ENCODE data around the gene SMYD3. TPM values are rescaled to one million over a fixed set of nuclear protein-coding genes. Genes with fewer than 3 reads are reported as not detected.
A peak's percentile ranks its signal among the peaks of the same experiment; 100 is the strongest.
"Not testable (repeated sequence)": the region's sequence is repeated elsewhere in the genome, so short reads cannot be mapped to it uniquely, and the experiment has no call there.

Gene SMYD3
- total RNA-seq, 1 donor from 2014 or later: 8.2 TPM

- intact Hi-C loops (cut with micrococcal nuclease): no loop called here
- DNase-seq (no peak), ATAC-seq (no peak)
These were observed 666.1 kb downstream of the SMYD3 start for GRCh38 chr1:245840971-245841370.

- intact Hi-C loops (cut with micrococcal nuclease): no loop called here
- DNase-seq (no peak), ATAC-seq (no peak)
These were observed 669.4 kb downstream of the SMYD3 start for GRCh38 chr1:245837718-245838117.

GRCh38 chr1:245835386-245835785 is 671.7 kb downstream of the SMYD3 start:
- no peak for DNase-seq
- no peak for ATAC-seq
- intact Hi-C loops (cut with micrococcal nuclease): no loop called here

- ATAC-seq (no peak), DNase-seq (no peak)
- intact Hi-C loops (cut with micrococcal nuclease): no loop called here
These were observed 673.1 kb downstream of the SMYD3 start for GRCh38 chr1:245834002-245834401.

GRCh38 chr1:245832771-245833527 is 674.1 kb downstream of the SMYD3 start:
- no peak for ATAC-seq
- intact Hi-C loops (cut with micrococcal nuclease): no loop called here
- DNase-seq: no peak

- intact Hi-C loops (cut with micrococcal nuclease): no loop called here
- no peak for DNase-seq
- peak; percentile 60 for ATAC-seq
These were observed 675.6 kb downstream of the SMYD3 start for GRCh38 chr1:245831518-245831917.

- ATAC-seq (no peak), DNase-seq (no peak)
- intact Hi-C loops (cut with micrococcal nuclease): loop anchor here (5.0 kb wide), 1 partner anchor 172 kb away; no protein-coding TSS in a partner anchor
These were observed 677.3 kb downstream of the SMYD3 start for GRCh38 chr1:245829826-245830225.

GRCh38 chr1:245829194-245829593 is 677.9 kb downstream of the SMYD3 start:
- intact Hi-C loops (cut with micrococcal nuclease): loop anchor here (5.0 kb wide), 1 partner anchor 173 kb away; no protein-coding TSS in a partner anchor
- DNase-seq (no peak), ATAC-seq (no peak)

GRCh38 chr1:245827301-245827700 is 679.8 kb downstream of the SMYD3 start:
- intact Hi-C loops (cut with micrococcal nuclease): loop anchor here (5.0 kb wide), 1 partner anchor 175 kb away; no protein-coding TSS in a partner anchor
- ATAC-seq (no peak), DNase-seq (no peak)

GRCh38 chr1:245825128-245825901 is 681.8 kb downstream of the SMYD3 start:
- intact Hi-C loops (cut with micrococcal nuclease): loop anchor here (5.0 kb wide), 1 partner anchor 177 kb away; no protein-coding TSS in a partner anchor
- ATAC-seq (peak; percentile 77), DNase-seq (no peak)

GRCh38 chr1:245823408-245824147 is 683.5 kb downstream of the SMYD3 start:
- DNase-seq (no peak), ATAC-seq (no peak)
- intact Hi-C loops (cut with micrococcal nuclease): no loop called here

GRCh38 chr1:245822996-245823395 is 684.1 kb downstream of the SMYD3 start:
- DNase-seq: no peak
- intact Hi-C loops (cut with micrococcal nuclease): no loop called here
- no peak for ATAC-seq

GRCh38 chr1:245818363-245818762 is 688.7 kb downstream of the SMYD3 start:
- intact Hi-C loops (cut with micrococcal nuclease); ATAC-seq; DNase-seq: not testable (repeated sequence)

- ATAC-seq; DNase-seq; intact Hi-C loops (cut with micrococcal nuclease): not testable (repeated sequence)
These were observed 690.6 kb downstream of the SMYD3 start for GRCh38 chr1:245816496-245816895.

GRCh38 chr1:245814651-245815050 is 692.4 kb downstream of the SMYD3 start:
- DNase-seq: no peak
- intact Hi-C loops (cut with micrococcal nuclease): no loop called here
- ATAC-seq: no peak

- no peak for DNase-seq
- no peak for ATAC-seq
- intact Hi-C loops (cut with micrococcal nuclease): no loop called here
These were observed 694.8 kb downstream of the SMYD3 start for GRCh38 chr1:245812278-245812677.

GRCh38 chr1:245810789-245811337 is 696.2 kb downstream of the SMYD3 start:
- intact Hi-C loops (cut with micrococcal nuclease): no loop called here
- DNase-seq (no peak), ATAC-seq (no peak)

GRCh38 chr1:245810181-245810769 is 696.8 kb downstream of the SMYD3 start:
- DNase-seq (no peak), ATAC-seq (no peak)
- intact Hi-C loops (cut with micrococcal nuclease): no loop called here

GRCh38 chr1:245809361-245809760 is 697.7 kb downstream of the SMYD3 start:
- intact Hi-C loops (cut with micrococcal nuclease): no loop called here
- DNase-seq (no peak), ATAC-seq (no peak)

Measured in left ventricle myocardium superior (tissue), 1 donor.